Measurements from ENCODE around the gene IFT74.

The IFT74 gene

GRCh38 chr9:27110181-27110580, 154.0 kb downstream of the IFT74 start:
- TF ChIP-seq CTCF (IDR thresholded peaks at IDR 0.05; ENCODE audit: low read depth, low read length) = no peak
- no peak for DNase-seq (ENCODE audit: extremely low read depth, low read depth)

GRCh38 chr9:27112235-27112634, 156.0 kb downstream of the IFT74 start:
- no peak for DNase-seq (ENCODE audit: extremely low read depth, low read depth)
- TF ChIP-seq CTCF (IDR thresholded peaks at IDR 0.05; ENCODE audit: low read depth, low read length) = no peak
